ENCODE measurements around the gene NEK6. TPM values are rescaled to one million over a fixed set of nuclear protein-coding genes. Genes with fewer than 3 reads are reported as not detected.

The NEK6 gene
- total RNA-seq, 1 experiment from 2014 or later, result 66.6 TPM

DNA sequence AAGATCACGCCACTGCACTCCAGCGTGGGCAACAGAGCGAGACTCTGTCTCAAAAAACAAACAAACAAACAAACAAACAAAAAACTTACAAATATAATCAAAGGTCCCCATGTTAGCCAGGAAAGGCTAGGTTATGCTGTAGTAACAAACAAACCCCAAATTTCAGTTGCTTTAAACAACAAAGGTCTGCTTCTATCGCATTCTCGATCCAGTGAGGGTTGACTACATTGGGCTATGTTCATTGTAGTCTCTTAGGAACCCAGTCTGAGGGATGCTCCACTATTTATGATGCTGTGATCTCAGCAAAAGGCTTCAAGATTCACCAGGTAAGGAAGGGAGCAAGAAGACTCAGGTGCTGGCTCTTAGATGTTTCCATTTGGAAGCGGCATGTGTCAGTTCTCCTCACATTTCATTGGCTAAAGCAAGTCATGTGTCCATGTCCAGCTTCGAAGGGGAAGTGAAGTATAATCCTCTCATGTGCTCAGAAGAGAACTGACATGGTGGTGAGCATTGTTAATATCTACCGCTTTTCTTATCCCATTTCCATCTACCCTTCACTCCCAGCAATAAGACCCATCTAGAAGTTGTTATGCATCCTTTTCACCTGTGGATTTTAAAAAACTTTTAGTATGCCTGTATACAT, 26.5 kb upstream of the NEK6 start:
- no TSS peak for BruUV-seq (replicated peaks)
- CTCF ChIA-PET, result no interaction called here

DNA sequence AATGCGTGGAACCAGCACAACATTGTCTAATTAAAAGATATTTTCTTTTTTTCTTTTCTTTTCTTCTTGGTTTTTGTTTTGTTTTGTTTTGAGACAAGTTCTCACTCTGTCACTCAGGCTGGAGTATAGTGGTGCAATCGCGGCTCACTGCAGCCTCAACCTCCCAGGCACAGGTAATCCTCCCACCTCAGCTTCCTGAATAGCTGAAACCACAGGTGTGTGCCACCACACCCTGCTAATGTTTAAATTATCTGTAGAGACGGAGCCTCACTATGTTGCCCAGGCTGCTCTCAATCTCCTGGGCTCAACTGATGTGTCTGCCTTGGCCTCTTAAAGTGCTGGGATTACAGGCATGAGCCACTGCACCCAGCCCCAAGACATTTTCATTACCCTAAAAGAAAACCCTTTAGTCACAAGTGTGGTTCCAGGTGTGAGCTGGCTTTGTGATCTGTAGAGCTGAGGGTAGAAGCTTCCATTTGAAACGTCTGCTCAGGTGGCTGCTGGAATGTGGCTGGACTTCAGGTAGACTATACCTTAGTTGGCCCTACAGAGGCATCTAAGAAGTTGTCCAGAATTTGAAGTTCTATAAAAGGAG, 19.1 kb upstream of the NEK6 start:
- Histone ChIP-seq H3K9me3 (no peaks in the 10 kb centered on the region), H3K4me3 (ENCODE audit: low read depth, low read length) (no peak overlapping the region), H3K4me1 (no peaks in the 10 kb centered on the region), H3K36me3 (ENCODE audit: control insufficient read depth, insufficient read depth, low read length) (no peaks in the 10 kb centered on the region), H3K27me3 (replicated peaks; ENCODE audit: control insufficient read depth, insufficient read depth, low read length) (no peaks in the 10 kb centered on the region)
- Mint-ChIP-seq H3K4me3 (ENCODE audit: unreplicated experiment) (no peak overlapping the region), H3K36me3 (ENCODE audit: insufficient read depth, unreplicated experiment) (no peaks in the 10 kb centered on the region), H3K27me3 (ENCODE audit: insufficient read depth, unreplicated experiment) (no peaks in the 10 kb centered on the region), H3K4me1 (ENCODE audit: low read depth, unreplicated experiment) (no peaks in the 10 kb centered on the region), H3K9me3 (ENCODE audit: unreplicated experiment) (no peaks in the 10 kb centered on the region), H3K27ac (ENCODE audit: unreplicated experiment) (no peak overlapping the region)
- ChIA-PET CTCF (no interaction called here), POLR2A (no interaction called here)
- intact Hi-C loops (cut with micrococcal nuclease; ENCODE audit: unreplicated experiment), result no loop called here
- TF ChIP-seq, protein P1, sequence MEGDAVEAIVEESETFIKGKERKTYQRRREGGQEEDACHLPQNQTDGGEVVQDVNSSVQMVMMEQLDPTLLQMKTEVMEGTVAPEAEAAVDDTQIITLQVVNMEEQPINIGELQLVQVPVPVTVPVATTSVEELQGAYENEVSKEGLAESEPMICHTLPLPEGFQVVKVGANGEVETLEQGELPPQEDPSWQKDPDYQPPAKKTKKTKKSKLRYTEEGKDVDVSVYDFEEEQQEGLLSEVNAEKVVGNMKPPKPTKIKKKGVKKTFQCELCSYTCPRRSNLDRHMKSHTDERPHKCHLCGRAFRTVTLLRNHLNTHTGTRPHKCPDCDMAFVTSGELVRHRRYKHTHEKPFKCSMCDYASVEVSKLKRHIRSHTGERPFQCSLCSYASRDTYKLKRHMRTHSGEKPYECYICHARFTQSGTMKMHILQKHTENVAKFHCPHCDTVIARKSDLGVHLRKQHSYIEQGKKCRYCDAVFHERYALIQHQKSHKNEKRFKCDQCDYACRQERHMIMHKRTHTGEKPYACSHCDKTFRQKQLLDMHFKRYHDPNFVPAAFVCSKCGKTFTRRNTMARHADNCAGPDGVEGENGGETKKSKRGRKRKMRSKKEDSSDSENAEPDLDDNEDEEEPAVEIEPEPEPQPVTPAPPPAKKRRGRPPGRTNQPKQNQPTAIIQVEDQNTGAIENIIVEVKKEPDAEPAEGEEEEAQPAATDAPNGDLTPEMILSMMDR (IDR thresholded peaks at IDR 0.05; ENCODE audit: insufficient read depth in 1 of 2, low read depth in 1 of 2, low read length in 1 of 2, severe bottlenecking in 1 of 2, unreplicated experiment in 1 of 2), result no peak
- BruUV-seq (replicated peaks), result no TSS peak
- DNase-seq, result no peak

More for the DNA sequence above, 26.5 kb upstream of the NEK6 start:
- H3K4me3 Mint-ChIP-seq (ENCODE audit: unreplicated experiment), result no peak overlapping the region
- Histone ChIP-seq H3K36me3 (ENCODE audit: control insufficient read depth, insufficient read depth, low read length) (no peaks in the 10 kb centered on the region), H3K27me3 (replicated peaks; ENCODE audit: control insufficient read depth, insufficient read depth, low read length) (no peaks in the 10 kb centered on the region), H3K4me3 (ENCODE audit: low read depth, low read length) (no peak overlapping the region), H3K9me3 (no peaks in the 10 kb centered on the region), H3K4me1 (no peaks in the 10 kb centered on the region)
- no peak for DNase-seq
- H3K27ac Mint-ChIP-seq (ENCODE audit: unreplicated experiment), result no peak overlapping the region
- peaks cover 2% of the 10 kb centered on the region for H3K27me3 Mint-ChIP-seq (ENCODE audit: insufficient read depth, unreplicated experiment)
- TF ChIP-seq, protein P1 (IDR thresholded peaks at IDR 0.05; ENCODE audit: insufficient read depth in 1 of 2, low read depth in 1 of 2, low read length in 1 of 2, severe bottlenecking in 1 of 2, unreplicated experiment in 1 of 2), result no peak
- intact Hi-C loops (cut with micrococcal nuclease; ENCODE audit: unreplicated experiment), result no loop called here
- POLR2A ChIA-PET, result no interaction called here
- no peaks in the 10 kb centered on the region for H3K9me3 Mint-ChIP-seq (ENCODE audit: unreplicated experiment)
- H3K4me1 Mint-ChIP-seq (ENCODE audit: low read depth, unreplicated experiment), result no peaks in the 10 kb centered on the region
- no peaks in the 10 kb centered on the region for H3K36me3 Mint-ChIP-seq (ENCODE audit: insufficient read depth, unreplicated experiment)

DNA sequence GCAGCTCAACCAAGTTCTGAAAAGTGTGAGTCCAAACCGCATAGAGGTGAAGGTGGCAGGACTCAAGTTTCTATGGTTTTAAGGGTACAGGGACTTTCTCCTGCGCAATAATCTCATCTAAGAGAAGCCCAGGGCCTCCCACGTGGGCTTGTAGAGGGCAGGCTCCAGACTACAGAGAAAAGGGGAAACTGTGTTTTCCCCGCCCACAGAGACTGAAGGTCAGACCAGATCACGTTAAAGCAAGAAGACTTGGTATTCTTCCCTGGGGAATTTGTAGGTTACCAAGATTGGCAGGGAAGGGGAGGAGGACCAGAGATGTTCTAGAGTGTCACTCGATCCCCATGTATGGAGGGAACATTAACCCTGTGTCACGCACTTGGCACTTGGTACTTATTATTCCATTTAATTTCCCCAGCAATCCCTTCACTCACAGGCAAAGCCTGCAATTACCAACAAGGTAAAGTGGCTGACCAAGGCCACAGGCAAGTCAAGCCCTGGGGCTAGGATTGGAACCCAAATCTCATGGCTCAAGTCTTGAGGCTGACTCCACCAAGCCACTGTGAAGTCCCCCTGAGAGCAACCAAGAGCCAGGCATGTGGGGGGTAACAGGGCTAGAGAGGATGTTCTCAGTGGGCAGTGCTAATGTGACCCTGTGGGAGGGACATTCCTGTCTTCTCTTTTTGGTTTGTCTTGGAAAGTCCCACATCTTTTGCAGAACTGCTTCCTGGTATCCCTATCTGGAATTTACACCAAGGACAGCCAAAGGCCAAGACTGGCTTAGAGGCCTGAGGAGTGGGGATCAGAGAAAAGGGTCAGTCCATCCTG, 18.3 kb upstream of the NEK6 start:
- BruUV-seq (replicated peaks), result no TSS peak
- no peak for DNase-seq
- Histone ChIP-seq H3K9me3 (no peaks in the 10 kb centered on the region), H3K36me3 (ENCODE audit: control insufficient read depth, insufficient read depth, low read length) (no peaks in the 10 kb centered on the region), H3K4me3 (ENCODE audit: low read depth, low read length) (no peak overlapping the region), H3K4me1 (no peaks in the 10 kb centered on the region), H3K27me3 (replicated peaks; ENCODE audit: control insufficient read depth, insufficient read depth, low read length) (no peaks in the 10 kb centered on the region)
- no peaks in the 10 kb centered on the region for H3K4me1 Mint-ChIP-seq (ENCODE audit: low read depth, unreplicated experiment)
- no peaks in the 10 kb centered on the region for H3K9me3 Mint-ChIP-seq (ENCODE audit: unreplicated experiment)
- no peaks in the 10 kb centered on the region for H3K36me3 Mint-ChIP-seq (ENCODE audit: insufficient read depth, unreplicated experiment)
- TF ChIP-seq, protein P1 (IDR thresholded peaks at IDR 0.05; ENCODE audit: insufficient read depth in 1 of 2, low read depth in 1 of 2, low read length in 1 of 2, severe bottlenecking in 1 of 2, unreplicated experiment in 1 of 2), result no peak
- POLR2A ChIA-PET, result no interaction called here
- intact Hi-C loops (cut with micrococcal nuclease; ENCODE audit: unreplicated experiment), result no loop called here
- CTCF ChIA-PET, result no interaction called here
- H3K27me3 Mint-ChIP-seq (ENCODE audit: insufficient read depth, unreplicated experiment), result no peaks in the 10 kb centered on the region
- no peak overlapping the region for H3K27ac Mint-ChIP-seq (ENCODE audit: unreplicated experiment)
- no peak overlapping the region for H3K4me3 Mint-ChIP-seq (ENCODE audit: unreplicated experiment)

All from Caco-2 (cell line).